Neural cell (in vitro differentiated cells): Measurements from ENCODE around the gene ZBTB7A. TPM values are rescaled to one million over a fixed set of nuclear protein-coding genes. Genes with fewer than 3 reads are reported as not detected.

Source experiments
- H2AFZ ChIP-seq: fragments of 200-600, 300-800 bp; sonication (generic), shearing (Covaris generic); 2 replicates; pipeline ENCODE4 v1.6.0; 2014; ENCODE audit warnings: low read depth, mild to moderate bottlenecking, antibody characterized with exemption, low read length, moderate library complexity
- H3F3A ChIP-seq: fragments of 200-600 bp; shearing (Covaris generic); 2 replicates; pipeline ENCODE4 v1.6.1; 2016; ENCODE audit warnings: mild to moderate bottlenecking, moderate library complexity, mixed read lengths, antibody characterized with exemption, low read length; ENCODE audit not compliant: insufficient read depth, poor library complexity, severe bottlenecking
- H3K27ac ChIP-seq: fragments of 200-600, 300-800 bp; sonication (generic), shearing (Covaris generic); 2 replicates; pipeline ENCODE4 v1.5.1; 2014; ENCODE audit warnings: mild to moderate bottlenecking, low read length, moderate library complexity
- H3K27me3 ChIP-seq: fragments of 300-800, 200-600 bp; sonication (generic), shearing (Covaris generic); 2 replicates; pipeline ENCODE4 v1.6.0; 2014; ENCODE audit warnings: mild to moderate bottlenecking, low read depth, low read length, moderate library complexity; ENCODE audit not compliant: insufficient read depth
- H3K36me3 ChIP-seq: fragments of 300-800, 200-600 bp; sonication (generic), shearing (Covaris generic); 2 replicates; pipeline ENCODE4 v1.5.1; 2014; ENCODE audit warnings: mild to moderate bottlenecking, antibody characterized with exemption, low read length, moderate library complexity; ENCODE audit not compliant: insufficient read depth
- H3K4me2 ChIP-seq: fragments of 300-800, 200-600 bp; sonication (generic), shearing (Covaris generic); 2 replicates; pipeline ENCODE4 v1.6.0; 2014; ENCODE audit warnings: mild to moderate bottlenecking, low read length
- H3K4me3 ChIP-seq: fragments of 300-800, 200-600 bp; sonication (generic), shearing (Covaris generic); 2 replicates; pipeline ENCODE4 v1.5.1; 2014; ENCODE audit warnings: mild to moderate bottlenecking, low read length, moderate library complexity
- H3K79me2 ChIP-seq: fragments of 200-600 bp; shearing (Covaris generic); replicated peaks from 2 replicates; pipeline ENCODE4 v1.6.0; 2014; ENCODE audit warnings: mild to moderate bottlenecking, low read length, moderate library complexity; ENCODE audit not compliant: insufficient read depth
- H3K9ac ChIP-seq: fragments of 300-800, 200-600 bp; sonication (generic), shearing (Covaris generic); 2 replicates; pipeline ENCODE4 v1.6.1; 2016; ENCODE audit warnings: mild to moderate bottlenecking, low read length, mixed read lengths
- H3K9me2 ChIP-seq: fragments of 200-600 bp; shearing (Covaris generic); 2 replicates; pipeline ENCODE4 v1.6.1; 2016; ENCODE audit warnings: mild to moderate bottlenecking, low read length, mixed read lengths; ENCODE audit not compliant: insufficient read depth
- H3K9me3 ChIP-seq: fragments of 200-600, 300-800 bp; sonication (generic), shearing (Covaris generic); 2 replicates; pipeline ENCODE4 v1.6.1; 2016; ENCODE audit warnings: mild to moderate bottlenecking, mixed run types, low read length, moderate library complexity, mixed read lengths
- H4K20me1 ChIP-seq: fragments of 200-600 bp; shearing (Covaris generic); 2 replicates; pipeline ENCODE4 v1.6.1; 2016; ENCODE audit warnings: mild to moderate bottlenecking, mixed run types; ENCODE audit not compliant: insufficient read depth
- EP300 ChIP-seq: fragments of 450-650 bp; conservative IDR thresholded peaks from 2 replicates; pipeline ENCODE4 v1.6.1; 2014; ENCODE audit warnings: antibody characterized with exemption, mild to moderate bottlenecking, moderate library complexity; ENCODE audit not compliant: poor library complexity, severe bottlenecking
- EZH2 ChIP-seq: fragments of 200-600, 300-800 bp; shearing (Covaris generic), sonication (generic); IDR thresholded peaks from 2 replicates; pipeline ENCODE4 v1.6.1; 2014; ENCODE audit warnings: antibody characterized with exemption, low read length, borderline replicate concordance, mild to moderate bottlenecking; ENCODE audit not compliant: insufficient read depth, poor library complexity, severe bottlenecking
- MXI1 ChIP-seq: fragments of 450-650 bp; conservative IDR thresholded peaks from 2 replicates; pipeline ENCODE4 v1.6.1; 2014; ENCODE audit warnings: antibody characterized with exemption, mild to moderate bottlenecking; ENCODE audit not compliant: poor library complexity, severe bottlenecking
- POLR2AphosphoS5 ChIP-seq: IDR thresholded peaks from 2 replicates; pipeline ENCODE4 v1.6.1; 2012
- RAD21 ChIP-seq: fragments of 450-650 bp; conservative IDR thresholded peaks from 2 replicates; pipeline ENCODE4 v1.6.1; 2014; ENCODE audit warnings: antibody characterized with exemption, mild to moderate bottlenecking, moderate library complexity
- REST ChIP-seq: IDR thresholded peaks from 2 replicates; pipeline ENCODE4 v1.6.1; 2012; ENCODE audit warnings: borderline replicate concordance
- SMC3 ChIP-seq: fragments of 450-650 bp; conservative IDR thresholded peaks from 2 replicates; pipeline ENCODE4 v1.6.1; 2014; ENCODE audit warnings: antibody characterized with exemption, mild to moderate bottlenecking, moderate library complexity; ENCODE audit not compliant: poor library complexity
- TAF1 ChIP-seq: IDR thresholded peaks from 2 replicates; pipeline ENCODE4 v1.6.1; 2012; ENCODE audit warnings: low read depth
- polyA plus RNA-seq: library from polyadenylated mRNA; depleted of rRNA; stranded (reverse); fragments of >200 nt; gene quantifications from 2 replicates; pipeline ENCODE4 v1.2.3, GENCODE V29; 2014
- TF ChIP-seq, protein P1 (sequence below): fragments of 450-650 bp; IDR thresholded peaks from 2 replicates; pipeline ENCODE4 v1.5.1; 2014; ENCODE audit warnings: antibody characterized with exemption, mild to moderate bottlenecking, moderate library complexity; ENCODE audit not compliant: poor library complexity, severe bottlenecking

Gene ZBTB7A
- polyA plus RNA-seq, 1 donor from 2014 or later, result 1.7 TPM

GRCh38 chr19:4075373-4075772 lies 8.7 kb upstream of the ZBTB7A start:
- H3K9ac ChIP-seq, result no peak overlapping the region
- no peaks in the 10 kb centered on the region for H3K79me2 ChIP-seq
- H3K9me2 ChIP-seq, result no peaks in the 10 kb centered on the region
- no peaks in the 10 kb centered on the region for H3K36me3 ChIP-seq
- no peak overlapping the region for H3K27ac ChIP-seq
- no peak overlapping the region for H3K4me2 ChIP-seq
- H3K9me3 ChIP-seq, result no peaks in the 10 kb centered on the region
- no peaks in the 10 kb centered on the region for H3F3A ChIP-seq
- no peak overlapping the region for H2AFZ ChIP-seq
- no peak overlapping the region for H3K4me3 ChIP-seq
- no peaks in the 10 kb centered on the region for H4K20me1 ChIP-seq
- H3K27me3 ChIP-seq, result no peaks in the 10 kb centered on the region
- TF ChIP-seq SMC3, result no peak
- TF ChIP-seq, protein P1, sequence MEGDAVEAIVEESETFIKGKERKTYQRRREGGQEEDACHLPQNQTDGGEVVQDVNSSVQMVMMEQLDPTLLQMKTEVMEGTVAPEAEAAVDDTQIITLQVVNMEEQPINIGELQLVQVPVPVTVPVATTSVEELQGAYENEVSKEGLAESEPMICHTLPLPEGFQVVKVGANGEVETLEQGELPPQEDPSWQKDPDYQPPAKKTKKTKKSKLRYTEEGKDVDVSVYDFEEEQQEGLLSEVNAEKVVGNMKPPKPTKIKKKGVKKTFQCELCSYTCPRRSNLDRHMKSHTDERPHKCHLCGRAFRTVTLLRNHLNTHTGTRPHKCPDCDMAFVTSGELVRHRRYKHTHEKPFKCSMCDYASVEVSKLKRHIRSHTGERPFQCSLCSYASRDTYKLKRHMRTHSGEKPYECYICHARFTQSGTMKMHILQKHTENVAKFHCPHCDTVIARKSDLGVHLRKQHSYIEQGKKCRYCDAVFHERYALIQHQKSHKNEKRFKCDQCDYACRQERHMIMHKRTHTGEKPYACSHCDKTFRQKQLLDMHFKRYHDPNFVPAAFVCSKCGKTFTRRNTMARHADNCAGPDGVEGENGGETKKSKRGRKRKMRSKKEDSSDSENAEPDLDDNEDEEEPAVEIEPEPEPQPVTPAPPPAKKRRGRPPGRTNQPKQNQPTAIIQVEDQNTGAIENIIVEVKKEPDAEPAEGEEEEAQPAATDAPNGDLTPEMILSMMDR, result no peak
- no peak for TF ChIP-seq MXI1
- no peak for TF ChIP-seq POLR2AphosphoS5
- no peak for TF ChIP-seq REST
- no peak for TF ChIP-seq EP300
- TF ChIP-seq TAF1, result no peak
- no peak for TF ChIP-seq EZH2
- no peak for TF ChIP-seq RAD21

- H2AFZ ChIP-seq, result no peak overlapping the region
- no peaks in the 10 kb centered on the region for H3K9me3 ChIP-seq
- H3K27me3 ChIP-seq, result peaks cover 22% of the 10 kb centered on the region
- no peak overlapping the region for H3K9ac ChIP-seq
- no peaks in the 10 kb centered on the region for H3K9me2 ChIP-seq
- H3K4me2 ChIP-seq, result no peak overlapping the region
- TF ChIP-seq EZH2 (no peak), POLR2AphosphoS5 (no peak), RAD21 (no peak), MXI1 (no peak), EP300 (no peak), TAF1 (no peak), REST (no peak), SMC3 (no peak)
- TF ChIP-seq, protein P1, result no peak
- no peak overlapping the region for H3K4me3 ChIP-seq
- H3K27ac ChIP-seq, result no peak overlapping the region
- no peaks in the 10 kb centered on the region for H3K79me2 ChIP-seq
- no peaks in the 10 kb centered on the region for H4K20me1 ChIP-seq
- H3F3A ChIP-seq, result no peaks in the 10 kb centered on the region
- no peaks in the 10 kb centered on the region for H3K36me3 ChIP-seq
Measured at GRCh38 chr19:4071610-4072009, 4.9 kb upstream of the ZBTB7A start.
